Measurements from ENCODE around the gene DNAH2.

The DNAH2 gene

GRCh38 chr17:7721612-7722011, 4.1 kb downstream of the DNAH2 start:
- DNase-seq (ENCODE audit: low read depth), result no peak

- no peak for DNase-seq (ENCODE audit: low read depth)
These were observed 10.3 kb downstream of the DNAH2 start for GRCh38 chr17:7727886-7728285.

- no peak for DNase-seq (ENCODE audit: low read depth)
These were observed 12.3 kb downstream of the DNAH2 start for GRCh38 chr17:7729816-7730215.

GRCh38 chr17:7732981-7733539, 15.5 kb downstream of the DNAH2 start:
- DNase-seq (ENCODE audit: low read depth), result no peak

GRCh38 chr17:7737601-7738000, 20.1 kb downstream of the DNAH2 start:
- DNase-seq (ENCODE audit: low read depth), result no peak

- no peak for DNase-seq (ENCODE audit: low read depth)
These were observed 22.2 kb downstream of the DNAH2 start for GRCh38 chr17:7739746-7740145.

GRCh38 chr17:7740481-7741001, 23.0 kb downstream of the DNAH2 start:
- no peak for DNase-seq (ENCODE audit: low read depth)

GRCh38 chr17:7742729-7743128, 25.2 kb downstream of the DNAH2 start:
- DNase-seq (ENCODE audit: low read depth), result no peak

- DNase-seq (ENCODE audit: low read depth), result no peak
These were observed 26.9 kb downstream of the DNAH2 start for GRCh38 chr17:7744416-7744815.

- DNase-seq (ENCODE audit: low read depth), result peak; percentile 69
These were observed 28.4 kb downstream of the DNAH2 start for GRCh38 chr17:7745748-7746470.

GRCh38 chr17:7747635-7748071, 30.1 kb downstream of the DNAH2 start:
- no peak for DNase-seq (ENCODE audit: low read depth)

GRCh38 chr17:7748076-7748775, 30.7 kb downstream of the DNAH2 start:
- DNase-seq (ENCODE audit: low read depth), result no peak

- peak; percentile 65 for DNase-seq (ENCODE audit: low read depth)
These were observed 32.8 kb downstream of the DNAH2 start for GRCh38 chr17:7750321-7750821.

- no peak for DNase-seq (ENCODE audit: low read depth)
These were observed 37.1 kb downstream of the DNAH2 start for GRCh38 chr17:7754656-7755055.

- DNase-seq (ENCODE audit: low read depth), result no peak
These were observed 37.7 kb downstream of the DNAH2 start for GRCh38 chr17:7755095-7755890.

- DNase-seq (ENCODE audit: low read depth), result no peak
These were observed 39.4 kb downstream of the DNAH2 start for GRCh38 chr17:7756968-7757367.

GRCh38 chr17:7763919-7764318, 46.4 kb downstream of the DNAH2 start:
- DNase-seq (ENCODE audit: low read depth), result no peak

- DNase-seq (ENCODE audit: low read depth), result no peak
These were observed 49.5 kb downstream of the DNAH2 start for GRCh38 chr17:7767004-7767403.

GRCh38 chr17:7767405-7768021, 50.0 kb downstream of the DNAH2 start:
- DNase-seq (ENCODE audit: low read depth), result no peak

- DNase-seq (ENCODE audit: low read depth), result no peak
These were observed 52.3 kb downstream of the DNAH2 start for GRCh38 chr17:7769854-7770253.

GRCh38 chr17:7774055-7774521, 56.5 kb downstream of the DNAH2 start:
- peak; percentile 25 for DNase-seq (ENCODE audit: low read depth)
